Activated T-helper 1 cell treated with anti-CD3 and anti-CD28 coated beads, Interleukin-2, amount 50 U/mL, for 16 hours (primary cell): Measurements from ENCODE around the gene CCDC170.

ENCODE experiments used
- DNase-seq, 2 donors: peaks; one replicate each; pipeline ENCODE4 v3.0.0-alpha.2; 2020; ENCODE audit warnings: low read depth in 1 of 2, low spot score in 1 of 2

Gene CCDC170

DNA sequence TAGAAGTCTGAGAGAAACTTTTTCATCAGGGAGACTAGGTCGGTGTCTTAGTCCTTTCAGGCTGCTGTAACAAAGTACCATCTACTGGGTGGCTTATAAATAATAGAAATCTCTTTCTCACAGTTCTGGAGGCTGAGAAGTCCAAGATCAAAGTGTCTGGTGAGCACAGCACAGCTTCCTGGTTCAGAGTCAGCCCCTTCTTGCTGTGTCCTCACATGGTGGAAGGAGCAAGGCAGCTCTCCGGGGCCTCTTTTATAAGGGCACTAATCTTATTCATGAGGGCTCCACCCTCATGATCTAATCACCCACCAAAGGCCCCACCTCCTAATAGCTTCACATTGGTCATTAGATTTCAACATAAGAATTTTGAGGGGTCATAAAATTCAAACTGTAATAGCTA lies 122.8 kb downstream of the CCDC170 start:
- no peak for DNase-seq

DNA sequence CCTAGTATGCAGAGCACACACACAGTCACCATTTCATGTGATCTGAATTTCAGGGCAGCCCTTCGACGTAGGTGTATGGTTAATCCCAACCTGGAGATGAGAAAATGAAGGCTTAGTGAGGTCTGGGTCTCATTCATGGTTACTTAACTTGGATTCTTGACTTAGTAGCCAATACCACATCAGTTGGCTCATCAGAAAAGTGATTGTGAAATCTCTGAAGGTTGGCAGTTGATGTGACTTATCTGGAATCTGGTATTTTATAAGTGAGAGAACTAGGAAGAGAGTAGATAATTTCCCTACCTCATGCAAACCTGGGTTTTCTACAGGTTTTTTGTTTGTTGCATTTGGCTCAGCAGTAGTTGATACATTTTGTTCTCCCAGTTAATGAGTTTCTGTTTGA lies 123.7 kb downstream of the CCDC170 start:
- no peak for DNase-seq

GRCh38 chr6:151618717-151619116 lies 124.9 kb downstream of the CCDC170 start:
- no peak for DNase-seq

- no peak for DNase-seq
These were observed 126.4 kb downstream of the CCDC170 start for GRCh38 chr6:151620179-151620578.

DNA sequence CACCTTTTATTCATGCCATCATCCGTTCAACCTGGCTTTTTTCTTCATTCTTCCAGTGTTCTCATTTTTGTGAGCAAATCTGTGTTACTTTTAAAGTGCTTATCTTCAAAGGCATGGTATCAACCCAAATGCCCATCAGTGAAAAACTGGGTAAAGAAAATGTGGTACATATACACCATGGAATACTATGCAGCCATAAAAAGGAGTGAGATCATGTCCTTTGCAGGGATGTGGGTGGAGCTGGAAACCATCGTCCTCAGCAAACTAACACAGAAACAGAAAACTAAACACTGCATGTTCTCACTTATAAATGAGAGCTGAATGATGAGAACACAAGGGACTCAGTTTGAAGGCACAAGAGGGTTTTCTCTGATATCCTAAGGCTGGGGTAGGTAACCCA lies 130.3 kb downstream of the CCDC170 start:
- no peak for DNase-seq

- DNase-seq = no peak
These were observed 130.7 kb downstream of the CCDC170 start for GRCh38 chr6:151624481-151624880.

- DNase-seq = no peak
These were observed 131.2 kb downstream of the CCDC170 start for GRCh38 chr6:151624900-151625536.

- DNase-seq = no peak
These were observed 134.1 kb downstream of the CCDC170 start for GRCh38 chr6:151627689-151628444.

DNA sequence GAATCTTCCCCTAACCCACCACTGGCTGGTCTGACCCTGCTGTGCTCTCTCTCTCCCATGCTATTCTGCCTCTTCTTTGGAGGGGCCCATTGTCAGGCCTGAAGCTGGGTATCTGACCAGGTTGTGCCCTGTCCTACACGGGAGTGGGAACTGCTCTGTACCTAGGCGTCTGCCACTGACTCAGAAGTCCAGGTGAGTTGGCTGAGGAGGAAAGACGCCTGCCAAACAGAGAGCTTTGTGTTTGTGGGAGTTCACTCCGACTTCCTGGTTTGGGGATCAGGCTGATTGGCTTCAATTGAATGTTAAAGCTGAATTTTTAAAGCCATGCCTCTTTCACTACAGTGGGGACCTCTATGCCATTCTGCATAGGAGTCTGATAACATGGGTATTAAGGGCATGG lies 136.0 kb downstream of the CCDC170 start:
- DNase-seq = no peak

- no peak for DNase-seq
These were observed 136.6 kb downstream of the CCDC170 start for GRCh38 chr6:151630387-151630786.

DNA sequence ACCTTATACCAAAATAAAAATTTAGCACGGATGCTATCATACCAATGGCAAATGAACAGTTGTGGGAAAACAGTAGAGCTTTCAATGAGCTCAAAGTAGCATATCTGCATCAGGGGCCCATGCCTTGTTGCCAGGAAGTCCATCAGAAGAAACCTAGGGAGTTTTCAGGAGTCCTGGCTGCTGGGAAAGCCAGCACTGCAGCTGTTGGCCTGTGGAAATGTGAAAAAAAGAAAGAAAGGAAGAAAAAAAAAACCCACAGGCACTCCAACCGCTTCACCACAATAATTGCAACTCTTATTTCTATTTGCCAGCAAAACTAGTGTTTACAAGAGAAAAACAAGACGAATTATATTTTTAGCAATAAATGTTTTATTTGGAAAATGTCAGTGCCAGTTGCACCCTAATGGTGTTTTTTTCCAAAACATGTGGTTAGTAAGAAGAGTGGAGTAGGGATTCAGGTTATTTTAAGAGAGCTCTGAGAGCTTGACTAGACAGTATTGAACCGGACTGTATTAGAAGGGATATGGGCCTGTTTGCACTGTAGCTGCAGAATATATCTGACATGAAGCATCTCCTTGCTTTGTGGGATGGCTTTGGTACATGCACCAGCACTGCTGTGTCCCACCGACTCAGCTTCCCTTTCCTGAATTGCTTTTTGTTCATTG lies 137.3 kb downstream of the CCDC170 start:
- DNase-seq = no peak

GRCh38 chr6:151632415-151632987 lies 138.7 kb downstream of the CCDC170 start:
- no peak for DNase-seq

- no peak for DNase-seq
These were observed 139.9 kb downstream of the CCDC170 start for GRCh38 chr6:151633526-151634335.

DNA sequence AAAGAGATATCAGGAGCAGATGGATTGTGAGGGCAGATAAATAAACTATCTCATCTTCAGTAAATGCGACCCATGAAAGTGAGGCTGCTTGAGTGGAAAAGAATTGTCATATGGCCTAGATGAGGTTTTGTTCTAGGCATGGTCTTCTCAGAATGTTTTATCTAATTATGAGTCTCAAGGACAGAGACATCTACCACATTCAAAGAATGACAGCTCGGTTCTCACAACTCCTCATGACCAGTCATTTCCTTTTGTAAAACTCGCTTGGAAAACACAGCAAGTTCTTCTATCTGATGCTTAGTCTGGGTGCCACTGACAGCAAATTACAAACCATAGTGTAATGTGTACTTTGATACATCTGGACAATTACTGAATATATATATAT lies 140.5 kb downstream of the CCDC170 start:
- DNase-seq = no peak

DNA sequence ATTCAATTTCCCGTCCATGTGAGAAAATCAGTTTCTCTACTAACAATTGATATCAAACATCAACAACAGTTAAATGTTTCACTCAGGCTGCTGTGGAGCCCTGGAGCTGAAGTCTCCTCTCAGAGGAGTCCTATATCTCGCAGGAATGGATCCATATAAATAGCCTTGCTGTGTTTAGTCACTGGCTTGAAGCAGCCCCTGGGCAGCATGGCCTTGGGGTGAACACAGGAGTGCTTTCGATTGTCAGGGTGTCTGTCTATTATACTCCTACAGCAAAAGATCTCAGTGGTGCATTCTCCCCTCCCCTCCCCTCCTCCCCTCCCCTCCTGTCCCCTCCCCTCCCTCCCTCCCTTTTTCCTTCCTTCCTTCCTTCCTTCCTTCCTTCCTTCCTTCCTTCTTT lies 141.9 kb downstream of the CCDC170 start:
- DNase-seq = no peak

DNA sequence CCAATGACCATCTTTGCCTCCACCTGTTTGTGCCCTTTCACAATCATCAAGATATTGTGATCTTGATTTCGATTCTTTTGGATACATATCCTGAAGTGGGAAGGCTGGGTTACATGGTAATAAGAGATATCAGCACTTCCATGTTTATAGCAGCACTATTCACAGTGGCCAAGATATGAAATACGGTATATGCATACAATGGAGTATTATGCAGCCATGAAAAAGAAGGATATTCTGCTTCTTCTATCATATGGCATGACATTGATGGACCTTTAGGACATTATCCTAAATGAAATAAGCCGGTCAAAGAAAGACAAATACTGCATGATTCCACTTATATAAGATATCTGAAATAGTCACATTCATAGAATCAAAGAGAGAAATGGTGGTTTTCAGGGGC lies 144.0 kb downstream of the CCDC170 start:
- no peak for DNase-seq

DNA sequence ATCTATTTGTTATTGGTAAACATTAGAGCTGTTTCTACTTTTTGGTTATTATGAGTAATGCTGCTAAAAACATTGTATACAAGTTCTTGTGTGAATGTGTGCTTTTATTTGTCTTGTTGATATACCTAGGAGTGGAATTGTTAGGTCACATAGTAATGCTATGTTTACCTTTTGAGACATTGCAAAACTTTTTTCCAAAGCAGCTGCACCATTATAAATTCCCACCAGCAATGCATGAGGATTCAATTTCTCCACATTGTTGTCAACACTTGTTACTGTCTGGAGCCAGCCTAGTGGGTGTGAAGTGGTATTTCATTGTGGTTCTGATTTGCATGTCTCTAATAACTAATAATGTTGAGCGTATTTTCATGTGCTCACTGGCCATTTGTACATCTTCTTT lies 145.9 kb downstream of the CCDC170 start:
- DNase-seq = no peak

DNA sequence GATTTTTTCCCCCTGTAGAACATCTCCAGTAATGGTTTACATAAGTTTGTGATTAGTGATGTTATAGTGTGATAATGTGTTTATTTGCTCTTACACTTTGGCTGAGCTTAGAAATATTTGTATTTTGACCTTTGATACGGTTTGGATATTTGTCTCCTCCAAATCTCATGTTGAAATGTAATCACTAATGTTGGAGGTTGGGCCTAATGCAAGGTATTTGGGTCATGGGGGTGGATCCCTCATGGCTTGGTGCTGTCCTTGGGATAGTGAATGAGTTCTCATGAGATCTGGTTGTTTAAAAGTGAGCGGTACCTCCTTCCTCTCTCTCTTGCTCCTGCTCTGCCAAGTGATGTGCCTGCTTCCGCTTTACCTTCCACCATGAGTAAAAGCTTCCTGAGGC lies 147.2 kb downstream of the CCDC170 start:
- DNase-seq = no peak

GRCh38 chr6:151647976-151648639 lies 154.3 kb downstream of the CCDC170 start:
- no peak for DNase-seq

- no peak for DNase-seq
These were observed 156.0 kb downstream of the CCDC170 start for GRCh38 chr6:151649835-151650234.

GRCh38 chr6:151651639-151652038 lies 157.8 kb downstream of the CCDC170 start:
- no peak for DNase-seq
